Hepatocyte (in vitro differentiated cells): ENCODE data around the gene ABO. TPM values are rescaled to one million over a fixed set of nuclear protein-coding genes. Genes with fewer than 3 reads are reported as not detected.
A peak's percentile ranks its signal among the peaks of the same experiment; 100 is the strongest.
"Not testable (repeated sequence)": the region's sequence is repeated elsewhere in the genome, so short reads cannot be mapped to it uniquely, and the experiment has no call there.

Experiments used
- DNase-seq: peaks from one replicate; pipeline ENCODE4 v3.0.0-alpha.2; 2016; ENCODE audit warnings: low spot score
- H2AFZ ChIP-seq: fragments of 200-600 bp; sonication (generic); 2 replicates; pipeline ENCODE4 v1.6.0; 2016; ENCODE audit warnings: antibody characterized with exemption, mild to moderate bottlenecking
- H3K27ac ChIP-seq: fragments of 200-600 bp; sonication (generic); 2 replicates; pipeline ENCODE4 v1.5.1; 2016; ENCODE audit warnings: mild to moderate bottlenecking
- H3K27me3 ChIP-seq: fragments of 200-600 bp; sonication (generic); 2 replicates; pipeline ENCODE4 v1.6.1; 2016
- H3K36me3 ChIP-seq: fragments of 200-600 bp; sonication (generic); replicated peaks from 2 replicates; pipeline ENCODE4 v1.5.1; 2016; ENCODE audit warnings: low read depth; ENCODE audit not compliant: insufficient read depth
- H3K4me1 ChIP-seq: fragments of 200-600 bp; sonication (generic); 2 replicates; pipeline ENCODE4 v1.5.1; 2016; ENCODE audit warnings: mild to moderate bottlenecking, moderate library complexity; ENCODE audit not compliant: insufficient read depth
- H3K4me2 ChIP-seq: fragments of 200-600 bp; sonication (generic); 2 replicates; pipeline ENCODE4 v1.6.0; 2016
- H3K4me3 ChIP-seq: fragments of 200-600 bp; sonication (generic); 2 replicates; pipeline ENCODE4 v1.5.1; 2016; ENCODE audit warnings: mild to moderate bottlenecking
- H3K79me2 ChIP-seq: fragments of 200-600 bp; sonication (generic); 2 replicates; pipeline ENCODE4 v1.6.0; 2017; ENCODE audit warnings: mild to moderate bottlenecking
- H3K9me2 ChIP-seq: fragments of 200-600 bp; sonication (generic); replicated peaks from 2 replicates; pipeline ENCODE4 v1.6.0; 2017; ENCODE audit warnings: mild to moderate bottlenecking; ENCODE audit not compliant: insufficient read depth
- H3K9me3 ChIP-seq: fragments of 200-600 bp; sonication (generic); 2 replicates; pipeline ENCODE4 v1.5.1; 2016; ENCODE audit warnings: low read depth, mild to moderate bottlenecking
- H4K20me1 ChIP-seq: fragments of 200-600 bp; sonication (generic); 2 replicates; pipeline ENCODE4 v1.6.0; 2016; ENCODE audit warnings: mild to moderate bottlenecking; ENCODE audit not compliant: insufficient read depth, poor library complexity, severe bottlenecking
- CTCF ChIP-seq: fragments of 200-600 bp; sonication (generic); IDR thresholded peaks from 2 replicates; pipeline ENCODE4 v1.5.1; 2016; ENCODE audit warnings: antibody characterized with exemption, mild to moderate bottlenecking; ENCODE audit not compliant: poor library complexity
- EZH2 ChIP-seq: fragments of 200-600 bp; sonication (generic); IDR thresholded peaks from 2 replicates; pipeline ENCODE4 v1.6.1; 2016; ENCODE audit warnings: antibody characterized with exemption, mild to moderate bottlenecking, borderline replicate concordance
- EZH2phosphoT487 ChIP-seq: fragments of 200-600 bp; sonication (generic); IDR thresholded peaks from one replicate; pipeline ENCODE4 v1.6.1; 2018; ENCODE audit warnings: antibody characterized with exemption, mild to moderate bottlenecking, low read depth, moderate library complexity; ENCODE audit not compliant: unreplicated experiment, severe bottlenecking
- WGBS: methylation state at CpG from one replicate; pipeline ENCODE4 v1.1.6; 2016; ENCODE audit warnings: low lambda C conversion rate; ENCODE audit errors: missing lambda C conversion rate; 5-methylcytosine and 5-hydroxymethylcytosine counted together
- polyA plus RNA-seq: library from polyadenylated mRNA; unstranded; fragments of >200 nt; fragmentation: Nextera tagmentation; extraction: Ambion mirVana; gene quantifications from 2 replicates; pipeline ENCODE4 v1.2.1, GENCODE V29; 2016
- total RNA-seq: library from RNA; depleted of rRNA; stranded (reverse); fragments of >200 nt; gene quantifications from 2 replicates; pipeline ENCODE4 v1.2.3, GENCODE V29; 2014

Gene ABO
- total and polyA plus RNA-seq, 2 experiments from 2014 or later = 4.8 to 15.7 TPM

GRCh38 chr9:133253268-133253667, 21.7 kb downstream of the ABO start:
- H3K27ac ChIP-seq = no peak overlapping the region
- no peak for DNase-seq

GRCh38 chr9:133252301-133253020, 22.5 kb downstream of the ABO start:
- DNase-seq = peak; percentile 53
- Histone ChIP-seq H3K4me3 (no peak overlapping the region), H3K27me3 (no peaks in the 10 kb centered on the region), H2AFZ (no peak overlapping the region), H3K4me1 (peaks cover 18% of the 10 kb centered on the region), H3K4me2 (peak overlapping the region; percentile 54), H3K36me3 (no peaks in the 10 kb centered on the region), H4K20me1 (no peaks in the 10 kb centered on the region), H3K9me2 (no peaks in the 10 kb centered on the region), H3K9me3 (no peaks in the 10 kb centered on the region), H3K79me2 (no peaks in the 10 kb centered on the region), H3K27ac (peak overlapping the region; percentile 69)
- TF ChIP-seq CTCF = no peak
- TF ChIP-seq EZH2phosphoT487 = no peak
- TF ChIP-seq EZH2 = no peak
- 77% methylated on average over 16 of the region's 16 CpGs for WGBS

More at GRCh38 chr9:133253268-133253667, 21.7 kb downstream of the ABO start:
- 84% methylated on average over 1 of the region's 1 CpG for WGBS
- H3K4me2 ChIP-seq = no peak overlapping the region
- TF ChIP-seq EZH2 (no peak), EZH2phosphoT487 (no peak), CTCF (no peak)
- H3K27me3 ChIP-seq = no peaks in the 10 kb centered on the region
- no peaks in the 10 kb centered on the region for H3K79me2 ChIP-seq
- no peaks in the 10 kb centered on the region for H3K9me3 ChIP-seq
- H4K20me1 ChIP-seq = no peaks in the 10 kb centered on the region
- H2AFZ ChIP-seq = no peak overlapping the region
- peaks cover 25% of the 10 kb centered on the region for H3K4me1 ChIP-seq
- H3K9me2 ChIP-seq = no peaks in the 10 kb centered on the region
- no peaks in the 10 kb centered on the region for H3K36me3 ChIP-seq
- no peak overlapping the region for H3K4me3 ChIP-seq

- Histone ChIP-seq H2AFZ (no peak overlapping the region), H3K36me3 (no peaks in the 10 kb centered on the region), H3K27me3 (no peaks in the 10 kb centered on the region), H3K4me2 (peak overlapping the region; percentile 54), H3K9me2 (no peaks in the 10 kb centered on the region), H3K9me3 (no peaks in the 10 kb centered on the region), H3K27ac (peak overlapping the region; percentile 69), H3K79me2 (no peaks in the 10 kb centered on the region), H3K4me1 (peaks cover 18% of the 10 kb centered on the region), H4K20me1 (no peaks in the 10 kb centered on the region), H3K4me3 (no peak overlapping the region)
- WGBS = 90% methylated on average over 10 of the region's 11 CpGs
- TF ChIP-seq EZH2 (no peak), CTCF (no peak), EZH2phosphoT487 (no peak)
- no peak for DNase-seq
Measured at GRCh38 chr9:133251773-133252172, 23.2 kb downstream of the ABO start.

GRCh38 chr9:133251221-133251620, 23.8 kb downstream of the ABO start:
- H3K9me3 ChIP-seq, H3K9me2 ChIP-seq, H3K4me2 ChIP-seq, H3K4me3 ChIP-seq, H3K27me3 ChIP-seq, H4K20me1 ChIP-seq, H2AFZ ChIP-seq, DNase-seq, H3K36me3 ChIP-seq, H3K79me2 ChIP-seq: not testable (repeated sequence)
- 91% methylated on average over 6 of the region's 6 CpGs for whole genome bisulfite sequencing
- peak overlapping the region; percentile 69 for H3K27ac ChIP-seq
- peaks cover 18% of the 10 kb centered on the region for H3K4me1 ChIP-seq
